Epithelial cell of prostate (primary cell): Measurements from ENCODE around the gene NR2E3.
"Not testable (repeated sequence)": the region's sequence is repeated elsewhere in the genome, so short reads cannot be mapped to it uniquely, and the experiment has no call there.

Experiments used
- DNase-seq: peaks from one replicate; pipeline ENCODE4 v3.0.0-alpha.2; 2011; ENCODE audit warnings: low read depth, low spot score
- H3K27ac ChIP-seq: fragments of 450-650 bp; 2 replicates; pipeline ENCODE4 v1.5.1; 2017; ENCODE audit warnings: mild to moderate bottlenecking

NR2E3 gene

DNA sequence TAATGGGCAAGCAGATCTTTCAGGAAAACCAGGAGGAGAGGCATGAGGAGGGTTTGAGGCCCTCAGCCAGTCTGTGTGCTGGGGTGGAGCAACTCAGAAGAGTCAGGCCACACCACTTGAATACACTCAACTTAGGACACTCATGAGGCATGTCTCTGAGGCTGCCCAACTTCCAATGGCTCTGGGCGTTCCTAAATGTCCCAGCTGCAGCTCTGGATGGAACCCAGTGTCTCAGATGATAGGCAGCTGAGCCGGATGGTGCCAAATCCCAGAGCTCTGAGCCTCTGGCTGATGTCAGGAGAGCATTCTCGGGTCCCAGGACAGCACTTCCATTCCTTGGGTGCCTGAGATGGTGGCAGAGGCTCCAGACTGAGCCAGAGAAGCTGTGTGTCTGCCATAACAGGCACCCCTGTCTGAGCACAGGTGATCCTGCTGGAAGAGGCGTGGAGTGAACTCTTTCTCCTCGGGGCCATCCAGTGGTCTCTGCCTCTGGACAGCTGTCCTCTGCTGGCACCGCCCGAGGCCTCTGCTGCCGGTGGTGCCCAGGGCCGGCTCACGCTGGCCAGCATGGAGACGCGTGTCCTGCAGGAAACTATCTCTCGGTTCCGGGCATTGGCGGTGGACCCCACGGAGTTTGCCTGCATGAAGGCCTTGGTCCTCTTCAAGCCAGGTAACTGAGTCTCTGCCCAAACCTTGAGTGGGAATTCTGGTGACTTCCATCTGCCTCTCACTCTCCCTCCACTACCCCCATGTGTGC is 2.8 kb downstream of the NR2E3 start:
- H3K27ac ChIP-seq: no peak overlapping the region
- DNase-seq: no peak

DNA sequence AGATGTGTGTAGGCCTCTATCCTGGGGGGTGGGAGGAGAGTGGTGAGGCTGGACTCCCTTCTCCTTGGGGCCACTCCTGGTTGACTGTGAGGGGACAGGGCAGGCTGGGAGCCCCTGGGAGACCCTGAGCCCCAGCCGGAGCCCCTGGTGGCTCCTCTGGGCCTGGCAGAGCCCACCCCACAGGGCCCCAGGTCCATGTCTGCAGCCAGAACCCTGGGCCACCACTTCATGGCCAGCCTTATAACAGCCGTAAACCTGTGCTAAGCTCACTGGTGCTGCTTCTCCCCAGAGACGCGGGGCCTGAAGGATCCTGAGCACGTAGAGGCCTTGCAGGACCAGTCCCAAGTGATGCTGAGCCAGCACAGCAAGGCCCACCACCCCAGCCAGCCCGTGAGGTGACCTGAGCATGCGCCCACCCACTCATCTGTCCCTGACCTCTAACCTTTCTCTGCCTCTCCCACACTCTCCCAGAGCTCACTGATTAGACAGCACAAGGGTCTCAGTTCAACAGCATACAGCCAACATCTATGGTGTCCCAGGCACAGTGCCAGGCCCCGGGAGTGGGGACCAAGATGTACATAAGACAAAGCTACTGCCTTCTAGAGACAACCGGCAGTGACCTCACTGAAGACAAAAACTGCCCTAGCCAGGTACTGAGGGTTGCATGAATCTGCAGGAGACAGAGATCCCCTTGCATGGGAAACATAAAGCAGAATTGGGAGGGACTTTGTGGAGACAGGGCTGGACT is 3.5 kb downstream of the NR2E3 start:
- no peak overlapping the region for H3K27ac ChIP-seq
- no peak for DNase-seq

GRCh38 chr15:71815301-71815700 is 4.9 kb downstream of the NR2E3 start:
- H3K27ac ChIP-seq: no peak overlapping the region
- no peak for DNase-seq

- no peak overlapping the region for H3K27ac ChIP-seq
Measured at GRCh38 chr15:71817351-71817750, 7.0 kb downstream of the NR2E3 start.

DNA sequence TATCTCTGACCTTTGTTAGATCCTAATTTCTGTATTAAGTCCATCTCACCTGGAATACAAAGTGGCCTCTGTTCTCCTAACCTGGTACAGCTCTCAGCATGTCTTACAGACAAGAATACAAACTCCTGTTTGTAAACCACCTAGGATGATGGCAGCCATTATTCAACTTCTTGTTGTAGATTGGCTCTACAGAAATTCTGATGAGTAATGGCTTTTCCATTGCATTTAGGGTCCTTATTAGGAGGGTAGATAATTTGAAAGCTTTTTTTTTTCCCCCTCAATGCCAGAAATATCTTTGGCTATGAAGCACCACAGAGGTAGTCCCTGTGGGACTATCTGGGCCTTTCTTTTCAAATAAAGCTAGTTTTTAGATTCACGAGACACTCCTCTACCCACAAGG is 9.8 kb downstream of the NR2E3 start:
- no peak for DNase-seq
- no peak overlapping the region for H3K27ac ChIP-seq

More at GRCh38 chr15:71817351-71817750, 7.0 kb downstream of the NR2E3 start:
- no peak for DNase-seq

DNA sequence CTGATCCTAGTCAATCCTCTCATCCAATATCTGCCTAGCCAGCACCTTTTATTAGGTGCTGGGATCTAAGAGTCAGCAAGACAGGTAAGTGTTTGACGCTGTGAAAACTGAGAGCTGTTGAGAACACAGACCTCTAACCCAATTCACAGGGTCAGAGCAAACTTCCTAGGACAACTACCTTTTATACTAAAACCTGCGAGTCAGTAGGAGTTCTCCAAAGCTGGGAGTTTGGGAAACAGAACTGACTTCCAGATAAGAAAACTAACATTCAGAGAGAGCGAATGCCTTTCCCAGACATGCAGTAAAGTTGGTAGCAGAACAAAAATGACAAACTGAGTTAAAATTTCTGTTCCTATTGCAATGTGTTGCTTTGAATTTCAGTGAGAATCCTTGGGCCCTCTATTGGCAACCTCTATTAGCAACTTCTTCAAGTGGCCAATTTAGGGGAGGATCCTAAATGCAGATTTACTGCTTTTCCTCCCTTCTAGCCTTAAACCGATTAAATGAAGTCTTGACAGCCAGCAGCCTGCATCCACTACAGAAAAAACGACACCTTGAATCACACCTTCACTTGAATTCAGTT is 11.3 kb downstream of the NR2E3 start:
- DNase-seq: no peak
- H3K27ac ChIP-seq: no peak overlapping the region

DNA sequence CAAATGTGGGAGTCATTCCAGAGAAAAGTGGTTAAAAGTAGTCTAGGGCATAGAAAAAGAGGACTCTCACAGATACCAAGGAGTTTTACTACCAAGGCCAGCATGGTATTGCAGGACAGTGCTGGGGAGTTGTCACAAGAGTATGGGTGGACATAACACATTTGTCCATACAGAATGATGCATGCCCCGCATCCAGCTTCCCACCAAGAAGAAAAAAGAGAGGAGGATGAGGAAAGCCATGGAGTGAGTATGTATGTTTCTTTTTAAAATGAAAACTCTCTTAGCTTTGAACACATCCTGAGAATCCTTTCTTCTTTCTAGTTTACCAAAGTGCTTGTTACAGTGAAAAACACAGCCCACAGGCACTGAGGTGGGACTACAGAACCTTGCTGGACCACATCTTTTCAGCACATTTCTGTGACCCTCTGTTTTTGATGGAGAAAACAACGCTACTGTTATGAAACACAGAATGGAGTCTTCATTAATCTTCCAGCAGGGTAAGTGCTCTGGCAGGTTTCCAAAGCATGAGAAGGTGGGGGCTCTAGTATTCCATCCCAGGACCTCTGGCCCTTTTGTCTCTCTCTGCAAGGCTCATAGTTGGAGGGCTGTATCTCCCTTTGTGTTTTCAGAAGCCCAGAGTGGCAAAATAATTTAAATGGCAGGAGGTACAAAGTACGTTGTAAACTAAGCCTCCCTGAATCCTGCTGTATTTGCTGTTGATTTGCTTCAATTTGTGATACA is 12.7 kb downstream of the NR2E3 start:
- no peak overlapping the region for H3K27ac ChIP-seq
- no peak for DNase-seq

DNA sequence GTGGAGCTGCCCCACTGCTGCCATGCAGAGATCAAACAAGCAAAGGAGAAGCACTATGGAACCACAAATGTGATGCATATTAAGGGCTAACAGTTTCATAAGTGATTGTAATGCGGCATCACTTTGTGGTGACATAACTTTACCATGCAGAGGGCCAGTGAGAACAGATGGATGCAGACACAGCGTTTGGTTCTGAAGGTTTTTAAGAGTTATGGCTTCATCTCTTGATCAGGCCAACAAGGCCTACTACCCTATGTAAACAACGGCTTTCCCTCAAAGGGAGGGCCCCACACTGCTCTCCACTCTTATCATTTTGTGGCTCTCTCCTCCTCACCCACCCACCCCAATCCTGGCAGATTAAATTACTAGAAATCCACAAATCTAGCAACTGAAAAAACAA is 13.4 kb downstream of the NR2E3 start:
- DNase-seq: no peak
- no peak overlapping the region for H3K27ac ChIP-seq

DNA sequence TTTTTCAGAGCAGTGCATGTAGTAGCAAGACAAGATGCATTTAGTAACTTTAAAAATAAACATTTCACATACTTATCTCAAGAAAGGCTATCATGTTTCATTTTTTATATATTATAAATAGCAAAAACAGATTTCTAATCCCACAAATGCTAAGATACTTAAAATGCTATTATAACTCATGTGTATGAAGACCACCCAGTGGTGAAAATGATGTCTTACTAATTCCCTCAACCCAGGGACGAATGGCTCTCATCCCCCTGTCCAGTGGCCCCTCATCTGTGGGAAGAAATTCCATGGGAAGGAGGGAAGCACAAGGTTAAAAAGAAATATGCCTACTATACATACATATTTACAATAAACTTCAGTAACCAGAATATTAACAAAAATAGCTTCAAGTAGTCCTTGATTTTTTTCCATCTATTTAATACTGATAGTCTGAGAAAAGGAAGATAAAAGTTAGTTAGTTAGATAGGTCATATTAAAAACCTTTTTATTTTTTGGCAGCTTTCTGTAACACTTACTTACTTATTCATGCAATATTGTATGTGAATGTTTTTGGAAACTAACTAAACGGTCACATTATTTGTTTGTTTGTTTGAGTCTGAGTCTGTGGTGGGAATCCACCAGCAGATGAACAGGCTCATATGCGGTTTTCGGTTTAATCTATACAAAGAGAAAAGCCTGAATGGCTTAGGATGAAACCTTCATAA is 14.8 kb downstream of the NR2E3 start:
- DNase-seq: no peak
- no peak overlapping the region for H3K27ac ChIP-seq

DNA sequence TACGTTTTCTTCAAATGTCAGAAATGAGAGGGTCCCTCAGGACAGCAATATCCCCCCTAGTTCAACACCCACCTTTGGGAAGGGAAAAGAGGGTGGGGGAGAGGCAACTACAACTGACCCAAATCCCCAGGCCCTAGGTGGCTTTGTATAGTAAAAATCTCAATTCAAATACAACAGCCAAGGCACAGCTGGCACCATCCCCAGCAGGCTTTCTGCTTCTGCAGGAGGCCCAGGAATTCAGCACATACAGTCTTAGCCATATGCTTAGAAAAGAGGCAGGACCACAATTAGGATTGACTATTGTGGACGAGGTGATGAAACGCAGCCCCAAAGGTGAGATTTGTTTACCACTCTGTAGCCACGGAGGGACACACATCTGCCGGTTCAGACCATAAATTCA is 15.8 kb downstream of the NR2E3 start:
- no peak for DNase-seq
- H3K27ac ChIP-seq: no peak overlapping the region

GRCh38 chr15:71830981-71831380 is 20.6 kb downstream of the NR2E3 start:
- DNase-seq: no peak
- no peak overlapping the region for H3K27ac ChIP-seq

- DNase-seq: no peak
- no peak overlapping the region for H3K27ac ChIP-seq
Measured at GRCh38 chr15:71841563-71841962, 31.2 kb downstream of the NR2E3 start.

- no peak overlapping the region for H3K27ac ChIP-seq
- no peak for DNase-seq
Measured at GRCh38 chr15:71844916-71845315, 34.6 kb downstream of the NR2E3 start.

- no peak overlapping the region for H3K27ac ChIP-seq
- no peak for DNase-seq
Measured at GRCh38 chr15:71853543-71853942, 43.2 kb downstream of the NR2E3 start.

GRCh38 chr15:71858232-71858631 is 47.9 kb downstream of the NR2E3 start:
- not testable (repeated sequence) for DNase-seq, H3K27ac ChIP-seq
